Activated CD4-positive, alpha-beta memory T cell treated with anti-CD3 and anti-CD28 coated beads, Interleukin-2, amount 10 ng/mL, durations not matched to agents 7 days and 5 days (primary cell): ENCODE results near the gene RALGAPA2. TPM values are rescaled to one million over a fixed set of nuclear protein-coding genes. Genes with fewer than 3 reads are reported as not detected.

ENCODE experiments used
- CTCF ChIA-PET: fragments of 350-600 bp; sonication (Branson Sonifier 250); formaldehyde crosslinking; loops from one replicate; lab custom pipeline; 2021; ENCODE audit warnings: antibody characterized with exemption, inconsistent platforms; lab: Charles Lee
- POLR2A ChIA-PET: fragments of 350-600 bp; sonication (Branson Sonifier 250); formaldehyde crosslinking; loops from one replicate; lab custom pipeline; 2021; ENCODE audit warnings: antibody characterized with exemption; lab: Charles Lee
- DNase-seq: peaks from one replicate; pipeline ENCODE4 v3.0.0-alpha.2; 2020
- H3K27ac Mint-ChIP-seq: one replicate; pipeline ENCODE4 v1.8.0; 2021; ENCODE audit warnings: mild to moderate bottlenecking, mixed read lengths
- H3K27me3 Mint-ChIP-seq: one replicate; pipeline ENCODE4 v1.8.0; 2021; ENCODE audit warnings: mixed read lengths
- H3K36me3 Mint-ChIP-seq: one replicate; pipeline ENCODE4 v1.8.0; 2021; ENCODE audit warnings: low read depth, mixed read lengths
- H3K4me1 Mint-ChIP-seq: one replicate; pipeline ENCODE4 v1.8.0; 2021; ENCODE audit warnings: mixed read lengths
- H3K4me3 Mint-ChIP-seq: one replicate; pipeline ENCODE4 v1.8.0; 2021; ENCODE audit warnings: mild to moderate bottlenecking, mixed read lengths
- H3K9me3 Mint-ChIP-seq: one replicate; pipeline ENCODE4 v1.8.0; 2021; ENCODE audit warnings: mixed read lengths
- total RNA-seq, 2 experiments: library from RNA; stranded (reverse); gene quantifications; one replicate each; pipeline ENCODE4 v1.2.3, GENCODE V29; 2021

The RALGAPA2 gene
- total RNA-seq, 2 experiments from 2014 or later = 16.5 to 20.6 TPM

DNA sequence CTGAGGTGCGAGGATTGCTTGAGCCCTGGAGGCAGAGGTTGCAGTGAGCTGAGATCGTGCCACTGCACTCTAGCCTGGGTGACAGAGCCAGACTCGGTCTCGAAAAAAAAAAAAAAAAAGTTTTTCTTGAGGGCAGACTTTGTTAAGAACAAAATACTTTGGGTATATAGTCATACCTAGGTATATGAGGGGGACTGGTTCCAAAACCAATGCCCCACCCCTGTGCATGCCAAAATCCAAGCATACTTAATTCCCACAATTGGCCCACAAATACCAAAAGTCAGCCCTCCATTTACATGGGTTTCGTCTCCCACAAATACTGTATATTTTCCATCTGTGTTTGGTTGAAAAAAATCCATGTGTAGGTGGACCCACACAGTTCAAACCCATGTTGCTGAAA, 224.6 kb downstream of the RALGAPA2 start:
- DNase-seq = no peak
- POLR2A ChIA-PET = no interaction called here
- Mint-ChIP-seq H3K4me1 (peaks cover 27% of the 10 kb centered on the region), H3K27ac (no peak overlapping the region), H3K27me3 (no peaks in the 10 kb centered on the region), H3K36me3 (peaks cover 31% of the 10 kb centered on the region), H3K9me3 (no peaks in the 10 kb centered on the region), H3K4me3 (no peak overlapping the region)
- CTCF ChIA-PET = no interaction called here

DNA sequence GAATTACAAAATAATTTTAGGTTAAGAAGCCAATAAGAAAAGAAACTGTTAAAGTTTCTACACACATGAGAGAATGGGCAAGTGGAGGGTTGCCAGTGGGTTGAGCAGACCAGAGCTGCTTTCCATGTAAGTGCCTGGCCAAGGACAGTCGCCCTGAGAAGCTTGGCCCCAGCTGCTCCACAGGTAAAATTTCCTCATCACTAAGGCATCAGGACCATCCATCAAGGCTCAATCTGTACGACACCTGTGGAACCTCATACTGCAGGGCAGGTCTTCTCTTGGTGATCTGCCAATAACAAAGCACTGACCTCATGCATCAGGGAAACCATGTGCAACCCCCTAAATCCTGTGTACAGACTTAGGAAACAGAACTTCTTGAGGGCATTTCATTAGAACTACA, 229.1 kb downstream of the RALGAPA2 start:
- H3K4me1 Mint-ChIP-seq = peaks cover 1% of the 10 kb centered on the region
- peaks cover 15% of the 10 kb centered on the region for H3K36me3 Mint-ChIP-seq
- POLR2A ChIA-PET = no interaction called here
- H3K27me3 Mint-ChIP-seq = no peaks in the 10 kb centered on the region
- H3K27ac Mint-ChIP-seq = no peak overlapping the region
- CTCF ChIA-PET = no interaction called here
- no peaks in the 10 kb centered on the region for H3K9me3 Mint-ChIP-seq
- H3K4me3 Mint-ChIP-seq = no peak overlapping the region
- DNase-seq = no peak

DNA sequence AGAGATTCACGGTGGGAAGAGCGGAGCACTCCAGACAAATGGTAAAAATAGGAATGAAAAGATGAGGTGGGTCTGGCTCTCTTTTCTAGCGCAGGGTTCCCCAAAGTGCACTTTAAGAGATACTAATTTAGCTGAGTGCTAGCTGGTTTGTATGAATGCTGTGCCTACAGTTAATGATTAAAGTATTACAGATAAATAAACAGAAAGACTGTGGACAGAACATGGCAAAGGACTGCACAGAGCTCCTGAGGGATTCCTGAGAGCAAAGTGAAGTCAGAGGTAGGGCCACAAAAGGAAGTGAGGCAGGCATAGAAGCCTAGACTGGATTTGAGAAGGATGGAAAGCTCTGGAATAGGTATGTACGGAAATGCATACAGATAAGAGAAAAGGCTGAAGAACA, 230.0 kb downstream of the RALGAPA2 start:
- no peaks in the 10 kb centered on the region for H3K4me1 Mint-ChIP-seq
- no peaks in the 10 kb centered on the region for H3K9me3 Mint-ChIP-seq
- POLR2A ChIA-PET = no interaction called here
- no peak overlapping the region for H3K27ac Mint-ChIP-seq
- no peak for DNase-seq
- peaks cover 12% of the 10 kb centered on the region for H3K36me3 Mint-ChIP-seq
- CTCF ChIA-PET = no interaction called here
- H3K27me3 Mint-ChIP-seq = no peaks in the 10 kb centered on the region
- no peak overlapping the region for H3K4me3 Mint-ChIP-seq

DNA sequence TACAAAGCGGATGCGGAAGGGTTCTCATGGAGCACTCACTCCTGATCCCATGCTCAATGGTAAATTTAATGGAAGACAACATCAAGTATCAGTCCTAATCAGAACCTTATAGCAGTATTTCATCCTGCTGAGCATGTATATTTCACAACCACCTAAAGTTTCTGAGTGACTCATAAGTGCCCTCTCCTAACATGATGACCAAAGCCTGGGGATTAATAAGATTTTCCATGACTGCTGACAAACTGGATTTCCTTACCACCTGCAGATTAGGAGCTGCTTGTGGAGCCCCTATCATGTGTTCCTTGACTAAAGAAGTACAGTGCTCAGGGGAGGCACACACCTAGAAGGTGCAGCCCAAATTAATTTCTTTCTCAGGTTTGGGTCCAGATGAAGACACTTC, 231.8 kb downstream of the RALGAPA2 start:
- no peaks in the 10 kb centered on the region for H3K4me1 Mint-ChIP-seq
- no peaks in the 10 kb centered on the region for H3K27me3 Mint-ChIP-seq
- no peaks in the 10 kb centered on the region for H3K9me3 Mint-ChIP-seq
- H3K4me3 Mint-ChIP-seq = no peak overlapping the region
- DNase-seq = no peak
- POLR2A ChIA-PET = no interaction called here
- H3K36me3 Mint-ChIP-seq = peaks cover 3% of the 10 kb centered on the region
- H3K27ac Mint-ChIP-seq = no peak overlapping the region
- CTCF ChIA-PET = no interaction called here

DNA sequence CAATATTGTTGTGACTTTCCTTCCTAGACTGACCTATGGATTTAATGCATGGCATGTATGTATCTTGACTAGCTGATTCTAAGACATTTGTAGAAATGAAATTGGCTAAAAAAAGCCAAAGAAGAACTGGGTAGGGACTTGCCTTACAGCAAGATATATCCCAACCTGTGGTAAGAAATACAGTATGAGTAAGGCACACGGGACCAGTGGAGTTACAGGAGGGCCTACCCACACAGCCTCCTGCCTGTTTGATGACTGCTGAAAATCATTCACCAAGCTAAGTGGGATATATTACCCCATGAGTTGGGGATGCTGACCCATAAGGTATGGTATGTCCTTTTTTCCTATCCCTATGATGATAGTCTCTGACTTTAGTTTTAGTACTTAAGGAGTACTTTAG, 232.3 kb downstream of the RALGAPA2 start:
- ChIA-PET CTCF (no interaction called here), POLR2A (no interaction called here)
- no peaks in the 10 kb centered on the region for H3K9me3 Mint-ChIP-seq
- H3K4me3 Mint-ChIP-seq = no peak overlapping the region
- no peak for DNase-seq
- H3K36me3 Mint-ChIP-seq = peaks cover 3% of the 10 kb centered on the region
- H3K27me3 Mint-ChIP-seq = no peaks in the 10 kb centered on the region
- H3K27ac Mint-ChIP-seq = no peak overlapping the region
- no peaks in the 10 kb centered on the region for H3K4me1 Mint-ChIP-seq

DNA sequence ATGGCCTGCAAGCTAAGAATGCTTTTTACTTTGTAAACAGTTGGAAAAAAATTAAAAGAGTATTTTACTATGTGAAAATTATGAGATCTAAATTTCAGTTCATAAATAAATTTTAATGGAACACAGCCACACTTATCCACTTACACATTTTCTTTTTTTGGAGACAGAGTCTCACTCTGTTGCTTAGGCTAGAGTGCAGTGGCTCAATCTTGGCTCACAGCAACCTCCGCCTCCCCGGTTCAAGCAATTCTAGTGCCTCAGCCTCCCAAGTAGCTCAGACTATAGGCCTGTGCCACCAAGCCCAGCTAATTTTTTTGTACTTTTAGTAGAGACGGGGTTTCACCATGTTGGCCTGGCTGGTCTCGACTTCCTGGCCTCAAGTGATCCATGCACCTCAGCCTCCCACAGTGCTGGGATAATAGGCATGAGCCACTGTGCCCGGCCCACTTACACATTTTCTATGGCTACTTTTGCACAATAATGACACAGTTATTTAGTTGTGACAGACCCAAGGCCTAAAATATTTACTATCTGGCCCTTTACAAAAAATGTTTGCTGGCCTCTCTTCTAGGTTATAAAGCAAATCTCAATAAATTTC, 234.9 kb downstream of the RALGAPA2 start:
- Mint-ChIP-seq H3K4me1 (no peaks in the 10 kb centered on the region), H3K9me3 (no peaks in the 10 kb centered on the region), H3K27ac (no peak overlapping the region), H3K27me3 (no peaks in the 10 kb centered on the region), H3K4me3 (no peak overlapping the region), H3K36me3 (peaks cover 9% of the 10 kb centered on the region)
- ChIA-PET CTCF (interaction anchor here (1.7 kb wide), 1 partner anchor 10 kb away, joined by 4 read pairs; no protein-coding TSS in a partner anchor), POLR2A (no interaction called here)
- DNase-seq = no peak

DNA sequence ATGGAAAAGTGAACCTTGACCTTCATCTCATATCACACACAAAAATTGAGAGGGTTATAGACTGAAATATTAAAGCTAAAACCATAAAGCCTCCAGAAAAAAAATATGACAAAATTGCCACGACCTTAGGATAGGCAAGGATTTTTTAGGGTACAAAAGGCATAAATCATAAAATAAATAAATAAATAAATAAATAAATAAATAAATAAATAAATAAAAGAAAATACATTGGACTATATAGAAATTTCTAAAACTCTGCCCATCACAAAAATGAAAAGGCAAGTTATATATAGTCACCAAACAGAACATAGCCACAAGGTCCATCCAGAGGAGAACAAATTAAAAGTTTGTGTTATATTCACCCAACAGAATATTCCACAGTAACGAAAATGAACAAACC, 235.9 kb downstream of the RALGAPA2 start:
- peaks cover 16% of the 10 kb centered on the region for H3K36me3 Mint-ChIP-seq
- CTCF ChIA-PET = no interaction called here
- H3K4me3 Mint-ChIP-seq = no peak overlapping the region
- no peak for DNase-seq
- no peak overlapping the region for H3K27ac Mint-ChIP-seq
- no peaks in the 10 kb centered on the region for H3K27me3 Mint-ChIP-seq
- H3K9me3 Mint-ChIP-seq = no peaks in the 10 kb centered on the region
- H3K4me1 Mint-ChIP-seq = no peaks in the 10 kb centered on the region
- POLR2A ChIA-PET = no interaction called here

DNA sequence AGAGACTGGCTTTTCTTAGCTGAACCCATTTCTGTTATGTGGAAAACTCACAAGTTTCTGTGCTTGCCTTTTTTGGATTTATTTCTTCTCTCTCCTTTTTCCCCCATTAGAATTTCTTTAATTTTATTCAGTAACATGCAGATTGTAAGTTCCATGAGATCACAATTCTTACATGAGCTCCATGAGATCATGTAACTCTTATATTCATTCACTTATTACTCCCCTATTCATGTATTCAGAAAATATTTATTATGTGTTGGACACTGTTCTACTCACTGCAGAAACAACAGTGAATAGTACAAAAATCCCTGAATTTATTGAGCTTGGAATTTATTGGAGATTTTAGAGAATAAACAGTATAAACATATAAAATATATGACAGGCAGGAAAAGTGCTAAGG, 238.8 kb downstream of the RALGAPA2 start:
- Mint-ChIP-seq H3K4me1 (no peaks in the 10 kb centered on the region), H3K27me3 (peaks cover 2% of the 10 kb centered on the region), H3K36me3 (peaks cover 21% of the 10 kb centered on the region), H3K27ac (no peak overlapping the region), H3K9me3 (no peaks in the 10 kb centered on the region), H3K4me3 (no peak overlapping the region)
- no peak for DNase-seq
- ChIA-PET POLR2A (no interaction called here), CTCF (interaction anchor here (0.8 kb wide), 1 partner anchor 121 kb away, joined by 3 read pairs; no protein-coding TSS in a partner anchor)

DNA sequence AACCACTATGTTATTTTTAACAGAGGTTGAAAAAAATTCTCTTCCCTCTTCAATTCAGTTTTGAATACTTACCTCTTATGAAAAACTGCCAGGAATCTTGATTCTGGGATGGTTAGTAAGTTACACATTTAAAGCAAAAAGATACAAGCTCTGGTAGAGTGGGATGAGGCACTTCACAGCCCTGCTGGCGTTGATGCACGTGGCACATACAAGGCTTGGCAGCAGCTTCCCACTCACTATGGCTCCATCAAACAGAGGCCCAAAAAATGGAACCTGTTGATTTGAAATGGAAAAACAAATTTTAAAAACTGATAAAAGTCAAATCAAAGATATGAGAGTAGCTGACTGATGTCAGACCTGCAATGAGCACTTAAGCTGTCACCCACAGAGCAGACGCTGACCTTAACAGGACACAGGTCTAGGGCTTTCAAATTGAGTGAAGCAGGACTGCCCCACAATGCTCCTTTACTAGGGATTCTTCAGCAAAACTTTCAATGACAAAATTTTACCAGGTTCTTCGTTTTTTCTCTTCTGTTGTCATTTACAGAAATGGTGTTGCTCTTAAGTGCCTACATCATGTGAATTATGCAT, 239.7 kb downstream of the RALGAPA2 start:
- Mint-ChIP-seq H3K9me3 (no peaks in the 10 kb centered on the region), H3K4me1 (no peaks in the 10 kb centered on the region), H3K27ac (no peak overlapping the region), H3K27me3 (peaks cover 10% of the 10 kb centered on the region), H3K4me3 (no peak overlapping the region), H3K36me3 (peaks cover 29% of the 10 kb centered on the region)
- POLR2A ChIA-PET = no interaction called here
- CTCF ChIA-PET = no interaction called here
- DNase-seq = no peak

DNA sequence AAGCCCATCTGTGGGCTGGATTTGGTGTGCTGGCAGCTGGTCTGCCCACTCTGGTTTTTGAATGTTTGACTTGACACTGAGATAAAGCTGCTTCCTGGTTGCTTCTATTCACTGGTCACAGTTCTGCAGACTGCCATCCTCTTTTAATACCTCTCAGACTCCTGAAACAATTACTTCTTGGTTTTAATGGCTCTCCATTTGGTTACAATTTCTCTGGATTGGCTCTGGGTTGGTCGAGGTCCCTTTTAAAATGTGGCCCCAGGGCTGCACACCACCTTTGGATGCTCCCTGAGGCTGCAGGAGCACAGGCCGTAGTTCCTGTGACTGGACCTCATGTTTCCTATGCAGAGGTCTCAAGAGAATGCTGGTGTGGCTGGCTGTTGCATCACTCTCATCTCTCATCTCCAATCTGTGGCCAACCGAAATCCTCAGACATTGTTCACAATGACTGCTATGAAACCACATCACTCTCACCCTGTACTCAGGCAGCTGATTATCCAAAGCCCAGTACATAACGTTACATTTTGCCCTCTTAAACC, 246.0 kb downstream of the RALGAPA2 start:
- DNase-seq = peak; percentile 21
- POLR2A ChIA-PET = interaction anchor here (1.2 kb wide), 1 partner anchor 30 kb away, joined by 3 read pairs; no protein-coding TSS in a partner anchor
- H3K36me3 Mint-ChIP-seq = peaks cover 12% of the 10 kb centered on the region
- H3K9me3 Mint-ChIP-seq = no peaks in the 10 kb centered on the region
- peaks cover 8% of the 10 kb centered on the region for H3K4me1 Mint-ChIP-seq
- H3K4me3 Mint-ChIP-seq = no peak overlapping the region
- CTCF ChIA-PET = interaction anchor here (1.0 kb wide), 1 partner anchor 14 kb away, joined by 3 read pairs; no protein-coding TSS in a partner anchor
- H3K27me3 Mint-ChIP-seq = peaks cover 10% of the 10 kb centered on the region
- H3K27ac Mint-ChIP-seq = no peak overlapping the region

DNA sequence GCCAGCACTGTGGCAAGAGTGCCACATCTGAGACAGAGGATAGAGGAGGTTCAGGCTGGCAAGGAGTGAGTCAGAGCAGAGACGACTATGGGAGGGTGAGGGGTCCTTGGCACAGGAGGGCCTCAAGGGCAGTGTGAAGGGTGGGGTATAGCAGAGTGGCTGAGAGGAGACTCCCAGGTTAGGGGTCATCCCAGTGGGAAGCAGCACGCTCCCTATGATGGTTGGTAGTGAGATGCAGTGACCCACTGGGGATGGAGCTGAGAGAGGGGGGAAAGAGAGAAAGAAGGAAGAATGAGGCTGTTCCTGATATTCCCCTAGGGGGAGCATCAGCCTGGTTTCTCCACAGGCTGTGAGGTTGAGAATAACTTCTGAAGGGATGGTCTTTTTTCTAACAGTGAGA, 247.2 kb downstream of the RALGAPA2 start:
- peaks cover 10% of the 10 kb centered on the region for H3K27me3 Mint-ChIP-seq
- no peak for DNase-seq
- CTCF ChIA-PET = no interaction called here
- peaks cover 12% of the 10 kb centered on the region for H3K36me3 Mint-ChIP-seq
- H3K4me3 Mint-ChIP-seq = no peak overlapping the region
- no peak overlapping the region for H3K27ac Mint-ChIP-seq
- peaks cover 8% of the 10 kb centered on the region for H3K4me1 Mint-ChIP-seq
- POLR2A ChIA-PET = no interaction called here
- no peaks in the 10 kb centered on the region for H3K9me3 Mint-ChIP-seq

DNA sequence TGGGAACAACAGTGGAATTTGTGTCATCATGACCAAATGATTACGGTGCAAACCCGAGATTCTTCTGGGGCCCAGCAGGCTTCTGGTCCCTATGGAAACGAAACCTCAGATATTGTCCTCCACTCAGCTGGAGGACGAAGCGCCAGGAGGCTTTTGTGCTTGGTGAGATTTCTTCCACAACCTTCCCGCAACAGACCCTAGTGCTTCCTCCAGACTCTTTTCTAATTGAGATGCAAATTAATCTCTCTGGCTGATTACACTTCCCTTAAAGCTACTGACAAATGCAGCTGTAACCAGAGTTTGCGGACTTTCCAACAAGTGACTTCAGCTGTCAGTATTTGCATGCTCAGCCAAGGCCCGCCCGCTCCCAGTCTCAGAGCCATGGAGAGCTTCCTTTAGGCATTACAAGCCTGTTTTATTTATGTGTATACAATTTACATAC, 248.5 kb downstream of the RALGAPA2 start:
- peaks cover 8% of the 10 kb centered on the region for H3K4me1 Mint-ChIP-seq
- H3K4me3 Mint-ChIP-seq = no peak overlapping the region
- ChIA-PET POLR2A (no interaction called here), CTCF (no interaction called here)
- no peaks in the 10 kb centered on the region for H3K9me3 Mint-ChIP-seq
- H3K27me3 Mint-ChIP-seq = peaks cover 8% of the 10 kb centered on the region
- H3K36me3 Mint-ChIP-seq = peaks cover 10% of the 10 kb centered on the region
- H3K27ac Mint-ChIP-seq = no peak overlapping the region
- no peak for DNase-seq

DNA sequence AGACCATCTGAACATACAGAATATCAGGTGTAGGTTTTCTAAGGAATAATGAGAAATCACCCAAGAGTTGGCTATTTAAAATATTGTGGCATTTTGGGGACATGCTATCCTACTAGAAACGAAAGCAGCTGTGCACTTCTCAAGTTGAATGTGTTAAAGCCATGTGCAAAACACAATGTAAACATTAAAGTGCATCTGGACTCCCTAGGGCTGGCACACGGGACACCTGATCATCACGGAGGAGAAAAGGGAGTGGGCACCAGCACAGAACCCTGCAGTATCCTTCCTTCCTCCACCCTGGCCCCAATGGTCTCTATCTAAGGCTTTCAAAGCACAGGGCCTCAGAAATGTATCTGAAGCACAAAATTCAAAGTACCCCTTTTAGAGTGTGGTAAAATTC, 250.3 kb downstream of the RALGAPA2 start:
- Mint-ChIP-seq H3K36me3 (no peaks in the 10 kb centered on the region), H3K27me3 (no peaks in the 10 kb centered on the region), H3K9me3 (no peaks in the 10 kb centered on the region), H3K4me3 (no peak overlapping the region), H3K4me1 (peaks cover 10% of the 10 kb centered on the region), H3K27ac (no peak overlapping the region)
- ChIA-PET POLR2A (no interaction called here), CTCF (no interaction called here)
- DNase-seq = no peak

DNA sequence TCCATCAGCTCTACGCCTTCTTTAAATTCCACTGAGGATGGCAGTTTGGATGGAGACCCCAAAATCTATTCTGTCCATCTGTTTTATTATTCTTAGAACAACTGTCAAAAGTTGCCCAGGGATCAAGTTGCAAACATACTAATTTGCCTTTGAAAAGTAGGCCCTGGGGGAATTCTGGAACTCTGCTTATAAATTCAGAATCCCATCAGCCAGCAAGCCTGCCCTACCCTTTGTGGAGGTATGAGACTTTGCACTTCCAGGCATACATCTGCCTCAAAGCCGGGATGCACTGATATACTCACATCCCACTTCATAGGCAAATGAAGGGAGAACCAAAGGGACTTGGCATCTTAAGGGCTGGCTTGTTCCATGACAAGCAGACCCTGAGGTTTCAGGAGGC, 250.9 kb downstream of the RALGAPA2 start:
- no peak overlapping the region for H3K27ac Mint-ChIP-seq
- POLR2A ChIA-PET = no interaction called here
- no peaks in the 10 kb centered on the region for H3K27me3 Mint-ChIP-seq

More for the DNA sequence above, 250.9 kb downstream of the RALGAPA2 start:
- CTCF ChIA-PET = no interaction called here
- Mint-ChIP-seq H3K4me3 (no peak overlapping the region), H3K36me3 (no peaks in the 10 kb centered on the region), H3K9me3 (no peaks in the 10 kb centered on the region), H3K4me1 (peaks cover 5% of the 10 kb centered on the region)
- DNase-seq = no peak
